Omental fat pad (tissue), 4 donors: ENCODE measurements around the gene PTPRK. TPM values are rescaled to one million over a fixed set of nuclear protein-coding genes. Genes with fewer than 3 reads are reported as not detected.

ENCODE experiments used
- ATAC-seq: fragments of 150-250 bp; one replicate; pipeline ENCODE4 v1.9.1; 2016; ENCODE audit warnings: mild to moderate bottlenecking, moderate library complexity; ENCODE audit not compliant: low FRiP score
- DNase-seq: peaks from one replicate; pipeline ENCODE4 v3.0.0-alpha.2; 2019; ENCODE audit warnings: low spot score
- total RNA-seq, 4 donors: library from RNA; depleted of rRNA; stranded (reverse); fragments of >200 nt; gene quantifications; one replicate each; pipeline ENCODE4 v1.1.0, GENCODE V29; 2016
- TF ChIP-seq, protein P1 (sequence below), 3 donors: fragments of 450-650 bp; IDR thresholded peaks; one replicate each; pipeline ENCODE4 v1.5.1; 2016 to 2017; ENCODE audit warnings: antibody characterized with exemption in 3 of 3, mild to moderate bottlenecking in 3 of 3, moderate library complexity in 2 of 3

PTPRK gene
- total RNA-seq, 4 donors from 2014 or later, result 16.2 to 32.6 (median 20.9) TPM

DNA sequence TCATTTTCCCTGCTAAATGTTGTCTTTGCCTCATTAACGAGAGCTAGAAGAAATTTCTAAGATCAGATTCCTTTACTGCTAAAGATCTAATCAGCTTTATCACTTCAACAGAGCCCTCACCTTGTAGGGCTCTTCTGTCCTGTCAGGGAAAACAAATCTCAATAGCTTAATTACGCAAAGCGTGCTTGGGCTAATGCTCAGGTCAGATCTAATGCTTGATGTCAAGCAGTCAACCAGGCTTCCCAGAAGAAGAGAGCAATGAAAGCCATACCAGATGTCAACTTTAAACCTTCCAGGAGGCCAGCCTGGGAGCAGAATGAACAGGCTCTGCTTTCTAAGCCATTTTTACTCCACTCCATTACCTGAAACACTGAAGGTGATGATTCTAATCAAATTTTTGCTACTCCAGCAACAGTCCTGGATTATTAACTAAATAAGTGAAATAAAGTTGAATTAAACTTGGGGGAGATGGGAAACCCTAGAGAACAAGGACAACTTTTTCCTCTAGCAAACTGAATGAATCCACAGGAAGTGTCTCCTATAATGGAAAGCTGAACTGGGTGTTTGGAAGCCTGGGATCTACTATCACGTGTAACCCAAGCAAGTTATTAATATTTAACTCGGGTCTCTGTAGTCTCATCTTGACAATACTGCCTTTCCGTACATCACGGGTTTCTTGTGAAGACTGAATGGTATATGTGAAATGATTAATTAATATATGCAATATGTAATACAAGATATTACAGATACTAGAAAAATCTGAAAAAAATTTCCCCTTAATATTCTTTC, 273.7 kb downstream of the PTPRK start:
- ATAC-seq (no peak), DNase-seq (no peak)
- TF ChIP-seq, protein P1, sequence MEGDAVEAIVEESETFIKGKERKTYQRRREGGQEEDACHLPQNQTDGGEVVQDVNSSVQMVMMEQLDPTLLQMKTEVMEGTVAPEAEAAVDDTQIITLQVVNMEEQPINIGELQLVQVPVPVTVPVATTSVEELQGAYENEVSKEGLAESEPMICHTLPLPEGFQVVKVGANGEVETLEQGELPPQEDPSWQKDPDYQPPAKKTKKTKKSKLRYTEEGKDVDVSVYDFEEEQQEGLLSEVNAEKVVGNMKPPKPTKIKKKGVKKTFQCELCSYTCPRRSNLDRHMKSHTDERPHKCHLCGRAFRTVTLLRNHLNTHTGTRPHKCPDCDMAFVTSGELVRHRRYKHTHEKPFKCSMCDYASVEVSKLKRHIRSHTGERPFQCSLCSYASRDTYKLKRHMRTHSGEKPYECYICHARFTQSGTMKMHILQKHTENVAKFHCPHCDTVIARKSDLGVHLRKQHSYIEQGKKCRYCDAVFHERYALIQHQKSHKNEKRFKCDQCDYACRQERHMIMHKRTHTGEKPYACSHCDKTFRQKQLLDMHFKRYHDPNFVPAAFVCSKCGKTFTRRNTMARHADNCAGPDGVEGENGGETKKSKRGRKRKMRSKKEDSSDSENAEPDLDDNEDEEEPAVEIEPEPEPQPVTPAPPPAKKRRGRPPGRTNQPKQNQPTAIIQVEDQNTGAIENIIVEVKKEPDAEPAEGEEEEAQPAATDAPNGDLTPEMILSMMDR (IDR thresholded peaks at IDR 0.05), result no peak

GRCh38 chr6:128244751-128245405, 275.5 kb downstream of the PTPRK start:
- TF ChIP-seq, protein P1 (IDR thresholded peaks at IDR 0.05), result no peak
- DNase-seq (no peak), ATAC-seq (no peak)

- ATAC-seq, result no peak
- DNase-seq, result no peak
- TF ChIP-seq, protein P1 (IDR thresholded peaks at IDR 0.05), result no peak
These were observed 277.5 kb downstream of the PTPRK start for GRCh38 chr6:128242765-128243403.

- TF ChIP-seq, protein P1 (IDR thresholded peaks at IDR 0.05), result no peak
- DNase-seq (no peak), ATAC-seq (no peak)
These were observed 279.2 kb downstream of the PTPRK start for GRCh38 chr6:128241216-128241615.

- no peak for DNase-seq
- ATAC-seq, result no peak
- TF ChIP-seq, protein P1 (IDR thresholded peaks at IDR 0.05), result no peak
These were observed 280.4 kb downstream of the PTPRK start for GRCh38 chr6:128240024-128240428.

- no peak for ATAC-seq
- TF ChIP-seq, protein P1 (IDR thresholded peaks at IDR 0.05), result no peak
- DNase-seq, result no peak
These were observed 281.3 kb downstream of the PTPRK start for GRCh38 chr6:128239146-128239545.
